Tibial nerve (tissue), 3 donors: ENCODE measurements around the gene DNAJB6.

Source experiments
- POLR2A ChIP-seq, 2 donors: fragments of 450-650 bp; IDR thresholded peaks; one replicate each; pipeline ENCODE4 v1.6.1; 2017; ENCODE audit warnings: antibody characterized with exemption in 2 of 2, mild to moderate bottlenecking in 2 of 2, moderate library complexity in 2 of 2
- TF ChIP-seq, protein P1 (sequence below), 5 experiments: fragments of 200-600 bp in 3 of 5; fragments of 450-650 bp in 2 of 5; sonication (generic) in 3 of 5; IDR thresholded peaks; one replicate each; pipeline ENCODE4 v1.5.1; 2016 to 2019; ENCODE audit warnings: antibody characterized with exemption in 5 of 5, mild to moderate bottlenecking in 3 of 5, moderate library complexity in 2 of 5

- TF ChIP-seq, protein P1, sequence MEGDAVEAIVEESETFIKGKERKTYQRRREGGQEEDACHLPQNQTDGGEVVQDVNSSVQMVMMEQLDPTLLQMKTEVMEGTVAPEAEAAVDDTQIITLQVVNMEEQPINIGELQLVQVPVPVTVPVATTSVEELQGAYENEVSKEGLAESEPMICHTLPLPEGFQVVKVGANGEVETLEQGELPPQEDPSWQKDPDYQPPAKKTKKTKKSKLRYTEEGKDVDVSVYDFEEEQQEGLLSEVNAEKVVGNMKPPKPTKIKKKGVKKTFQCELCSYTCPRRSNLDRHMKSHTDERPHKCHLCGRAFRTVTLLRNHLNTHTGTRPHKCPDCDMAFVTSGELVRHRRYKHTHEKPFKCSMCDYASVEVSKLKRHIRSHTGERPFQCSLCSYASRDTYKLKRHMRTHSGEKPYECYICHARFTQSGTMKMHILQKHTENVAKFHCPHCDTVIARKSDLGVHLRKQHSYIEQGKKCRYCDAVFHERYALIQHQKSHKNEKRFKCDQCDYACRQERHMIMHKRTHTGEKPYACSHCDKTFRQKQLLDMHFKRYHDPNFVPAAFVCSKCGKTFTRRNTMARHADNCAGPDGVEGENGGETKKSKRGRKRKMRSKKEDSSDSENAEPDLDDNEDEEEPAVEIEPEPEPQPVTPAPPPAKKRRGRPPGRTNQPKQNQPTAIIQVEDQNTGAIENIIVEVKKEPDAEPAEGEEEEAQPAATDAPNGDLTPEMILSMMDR (IDR thresholded peaks at IDR 0.05), result no peak
- TF ChIP-seq POLR2A (IDR thresholded peaks at IDR 0.05), result no peak
Observed at GRCh38 chr7:157292258-157292657, 44.5 kb upstream of the DNAJB6 start.
